ENCODE results near the gene SERAC1. TPM values are rescaled to one million over a fixed set of nuclear protein-coding genes. Genes with fewer than 3 reads are reported as not detected.

The SERAC1 gene
- total RNA-seq, 1 donor from 2014 or later: 9.5 TPM

DNA sequence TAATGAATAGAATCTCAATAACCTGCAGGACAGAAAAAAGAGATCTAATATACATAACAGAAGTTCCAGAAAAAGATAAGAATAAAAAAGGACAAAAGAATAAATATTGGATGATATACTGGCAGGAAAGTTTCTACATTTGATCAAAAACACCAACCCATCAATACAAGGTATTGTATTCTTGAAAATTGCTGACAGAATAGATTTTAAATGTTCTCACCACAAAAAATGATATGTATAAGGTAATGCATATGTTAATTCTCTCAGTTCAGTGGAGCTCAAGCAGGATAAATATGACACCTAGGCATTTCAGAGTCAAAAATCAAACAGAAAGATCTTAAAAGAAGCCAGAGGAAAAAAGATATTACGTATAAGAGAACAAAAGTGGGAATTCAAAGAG, 43.8 kb downstream of the SERAC1 start:
- DNase-seq (ENCODE audit: low read depth, low spot score): no peak

DNA sequence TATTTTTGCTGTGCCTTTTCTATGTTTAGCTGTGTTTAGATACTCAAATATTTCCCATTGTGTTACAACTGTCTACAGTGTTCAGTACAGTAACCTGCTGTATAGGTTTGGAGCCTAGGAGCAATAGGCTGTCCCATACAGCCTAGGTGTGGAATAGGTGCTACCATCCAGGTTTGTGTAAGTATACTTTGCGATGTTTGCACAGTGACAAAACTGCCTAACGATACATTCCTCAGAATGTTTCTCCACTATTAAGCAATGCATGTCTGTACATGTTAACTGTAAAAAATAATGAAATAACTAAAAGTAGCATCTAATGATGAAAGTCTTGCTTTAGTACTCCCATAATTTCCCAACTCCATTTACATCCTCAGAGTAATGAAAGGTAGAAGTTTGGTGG, 46.0 kb downstream of the SERAC1 start:
- DNase-seq (ENCODE audit: low read depth, low spot score): no peak

DNA sequence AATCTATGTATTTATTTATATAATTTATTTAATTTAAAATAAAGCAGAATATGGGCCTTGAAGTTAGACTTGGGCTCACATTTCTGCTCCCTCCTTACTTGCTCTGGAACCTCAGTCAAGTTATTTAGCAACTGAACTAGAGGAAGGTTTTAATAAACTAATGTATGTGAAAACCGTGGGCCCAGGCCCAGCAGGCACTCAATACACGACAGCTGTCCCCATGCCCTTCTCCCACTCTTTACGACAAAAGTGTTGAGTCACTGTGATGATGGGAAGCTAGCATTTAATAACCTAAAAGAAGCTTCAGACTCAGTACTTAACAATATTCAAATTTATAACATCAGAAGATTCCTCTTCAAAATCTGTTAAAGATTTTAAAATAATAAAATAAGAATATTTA, 46.7 kb downstream of the SERAC1 start:
- no peak for DNase-seq (ENCODE audit: low read depth, low spot score)

DNA sequence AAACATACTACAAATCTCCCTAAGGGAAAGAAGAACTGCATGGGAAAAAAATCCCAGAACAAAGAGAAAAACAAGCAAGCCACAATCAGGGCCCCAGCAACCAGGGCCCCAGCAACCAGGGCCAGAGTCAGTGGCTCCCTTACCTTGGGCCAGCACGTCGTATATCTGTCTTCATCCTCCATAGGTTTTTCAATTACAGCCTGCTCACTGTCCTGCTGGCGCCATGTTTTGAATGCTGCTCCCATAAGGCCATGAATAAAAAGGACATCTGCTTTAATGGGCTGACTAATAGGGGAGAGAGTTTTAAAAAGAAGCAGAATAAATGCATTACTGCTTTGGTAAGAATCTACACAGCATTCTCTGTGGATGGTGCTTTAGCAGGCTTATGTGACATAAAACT, 49.2 kb downstream of the SERAC1 start:
- DNase-seq (ENCODE audit: low read depth, low spot score): no peak

DNA sequence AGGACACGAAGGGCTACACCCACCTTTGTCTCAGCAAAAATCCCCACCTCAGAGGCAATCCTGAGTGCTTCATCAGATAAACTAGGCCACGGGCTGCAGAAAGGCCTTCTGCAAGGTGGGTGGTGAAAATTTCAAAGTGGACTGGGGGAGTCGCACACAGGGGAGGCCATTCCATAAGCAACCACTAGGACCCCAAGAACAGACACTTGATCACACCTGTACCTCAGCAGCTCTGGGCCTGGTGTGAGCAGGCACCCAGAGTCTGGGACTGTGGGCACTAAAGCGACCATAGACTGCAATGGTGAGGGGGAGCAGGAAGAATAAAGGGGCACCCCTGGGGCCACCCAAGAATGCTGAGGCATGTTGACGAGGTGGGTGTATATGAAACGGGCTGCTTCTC, 52.6 kb downstream of the SERAC1 start:
- DNase-seq (ENCODE audit: low read depth, low spot score): no peak

DNA sequence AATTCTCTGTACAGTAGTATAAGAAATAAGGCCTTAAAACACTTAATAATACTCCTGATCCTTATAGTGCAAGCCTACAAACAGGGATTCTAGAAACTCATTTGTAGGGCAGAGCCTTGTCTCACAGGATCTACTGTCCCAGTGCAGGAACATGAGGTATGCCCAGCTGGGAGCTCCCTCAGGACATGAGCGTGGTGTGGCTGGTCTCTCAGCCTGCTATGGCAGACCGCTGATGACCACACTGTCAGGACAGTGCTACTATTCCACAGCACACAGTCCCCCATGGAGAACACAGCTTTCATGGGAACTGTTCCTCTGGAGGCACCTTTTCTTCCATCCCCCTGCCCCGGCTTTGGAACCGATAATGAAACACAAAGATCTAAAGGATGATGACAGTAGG, 53.0 kb downstream of the SERAC1 start:
- DNase-seq (ENCODE audit: low read depth, low spot score): no peak

DNA sequence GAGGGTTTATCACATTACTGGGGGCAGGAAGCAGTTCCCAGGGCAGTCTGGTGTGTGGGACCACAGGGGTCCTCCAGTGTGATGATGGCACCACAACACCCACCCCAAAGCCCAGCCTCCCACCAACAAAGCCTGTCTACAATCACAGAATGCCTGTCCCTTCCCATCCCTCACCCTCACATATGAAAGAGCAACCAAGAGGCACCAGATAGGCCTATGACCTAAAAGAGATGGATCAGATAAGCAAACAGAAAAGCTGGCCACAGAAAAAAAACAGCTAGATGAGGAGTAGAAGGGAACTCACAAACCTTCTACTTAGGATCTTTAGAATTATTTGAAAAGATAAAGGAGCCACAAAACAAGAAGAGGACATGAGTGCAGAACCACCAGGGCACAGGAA, 54.3 kb downstream of the SERAC1 start:
- no peak for DNase-seq (ENCODE audit: low read depth, low spot score)

DNA sequence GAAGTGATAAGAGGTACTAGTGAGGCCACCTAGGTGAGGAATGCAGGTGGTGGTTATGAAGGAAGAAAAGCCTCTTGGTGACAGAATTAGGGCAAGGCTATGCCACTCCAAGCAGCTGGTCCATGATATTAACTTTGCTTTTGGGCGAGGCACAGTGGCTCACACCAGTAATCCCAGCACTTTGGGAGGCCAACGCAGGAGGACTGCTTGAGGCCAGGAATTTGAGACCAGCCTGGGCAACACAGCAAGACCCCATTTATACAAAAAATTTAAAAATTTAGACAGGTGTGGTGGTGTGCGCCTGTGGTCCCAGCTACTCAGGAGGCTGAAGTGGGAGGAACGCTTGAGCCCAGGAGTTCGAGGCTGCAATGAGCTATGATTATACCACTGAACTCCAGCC, 56.1 kb downstream of the SERAC1 start:
- no peak for DNase-seq (ENCODE audit: low read depth, low spot score)

DNA sequence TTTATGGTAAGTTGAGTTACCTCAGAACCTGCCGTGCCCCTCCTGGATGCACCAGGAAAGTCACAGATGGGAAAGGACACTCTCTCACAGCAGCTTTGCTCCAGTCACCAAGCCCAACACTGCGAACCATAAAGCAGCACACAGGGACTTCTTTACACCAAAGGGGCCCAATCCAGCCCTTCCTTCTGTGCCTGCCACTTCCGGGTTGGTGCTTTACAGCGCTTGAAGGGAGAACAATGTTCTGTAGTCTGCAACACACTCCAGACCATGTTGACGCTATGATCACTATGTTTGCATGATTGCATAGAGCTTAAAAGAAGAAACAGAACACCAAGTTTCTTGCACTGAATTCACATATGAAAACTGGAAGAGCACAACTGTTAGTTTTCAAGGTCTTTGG, 57.1 kb downstream of the SERAC1 start:
- no peak for DNase-seq (ENCODE audit: low read depth, low spot score)

DNA sequence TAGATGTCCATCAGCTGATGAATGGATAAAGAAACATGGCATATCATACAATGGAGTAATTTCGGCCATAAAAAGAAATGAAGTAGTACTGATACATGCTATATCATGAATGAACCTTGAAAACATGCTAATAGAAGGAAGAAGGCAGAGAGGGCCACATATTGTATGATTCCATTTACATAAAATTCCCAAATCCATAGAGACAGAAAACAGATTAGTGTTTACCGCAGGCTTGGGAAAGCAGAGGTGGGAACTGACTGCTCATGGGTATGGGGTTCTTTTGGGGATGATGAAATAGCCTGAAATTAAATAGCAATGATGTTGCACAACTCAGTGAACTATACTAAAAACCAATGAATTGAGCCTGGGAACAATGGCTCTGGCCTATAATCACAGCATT, 58.3 kb downstream of the SERAC1 start:
- no peak for DNase-seq (ENCODE audit: low read depth, low spot score)

DNA sequence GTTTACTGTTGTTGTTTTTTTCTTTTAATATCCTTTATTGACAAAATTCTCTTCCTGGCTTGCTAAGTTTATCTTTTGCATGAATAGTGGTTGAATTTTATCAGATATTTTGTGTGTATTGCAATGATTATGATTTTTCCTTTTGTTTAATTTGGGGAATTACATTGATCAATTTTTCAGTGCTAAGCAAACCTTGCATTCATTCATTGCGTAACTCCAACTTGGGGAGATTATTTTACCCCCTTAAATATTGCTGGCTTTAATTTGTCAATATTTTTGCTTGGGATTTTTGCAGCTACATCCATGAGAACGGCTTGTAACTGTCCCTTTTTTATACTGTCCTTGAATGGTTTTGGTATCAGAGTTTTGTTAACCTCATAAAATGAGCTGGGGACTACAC, 63.4 kb downstream of the SERAC1 start:
- no peak for DNase-seq (ENCODE audit: low read depth, low spot score)

DNA sequence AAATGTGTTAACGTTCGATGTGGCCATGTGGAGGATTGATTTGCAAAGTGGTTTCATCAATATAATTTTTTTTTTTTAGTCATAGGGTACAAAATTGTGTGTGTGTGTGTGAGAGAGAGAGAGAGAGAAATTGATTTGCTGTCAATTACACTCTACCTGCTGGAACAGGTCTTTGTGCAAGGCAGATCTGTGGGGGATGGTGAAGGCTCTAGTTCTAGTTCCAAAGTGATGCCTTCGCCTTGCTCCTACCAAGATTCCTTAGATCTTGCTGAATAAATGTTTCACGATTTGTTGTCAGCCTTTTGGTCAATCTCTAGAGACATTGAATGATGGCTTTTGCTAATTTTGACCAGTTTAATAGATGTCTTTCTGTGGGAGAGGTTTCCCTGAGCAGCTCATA, 64.8 kb downstream of the SERAC1 start:
- DNase-seq (ENCODE audit: low read depth, low spot score): no peak

DNA sequence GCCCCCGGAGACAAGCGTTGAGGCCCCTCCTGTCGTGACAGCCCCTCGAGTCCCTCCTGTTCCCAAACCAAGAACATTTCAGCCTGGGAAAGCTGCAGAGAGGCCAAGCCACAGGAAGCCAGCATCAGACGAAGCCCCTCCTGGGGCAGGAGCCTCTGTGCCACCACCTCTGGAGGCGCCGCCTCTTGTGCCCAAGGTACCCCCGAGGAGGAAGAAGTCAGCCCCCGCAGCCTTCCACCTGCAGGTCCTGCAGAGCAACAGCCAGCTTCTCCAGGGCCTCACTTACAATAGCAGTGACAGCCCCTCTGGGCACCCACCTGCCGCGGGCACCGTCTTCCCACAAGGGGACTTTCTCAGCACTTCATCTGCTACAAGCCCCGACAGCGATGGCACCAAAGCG, 72.4 kb downstream of the SERAC1 start:
- DNase-seq (ENCODE audit: low read depth, low spot score): no peak

DNA sequence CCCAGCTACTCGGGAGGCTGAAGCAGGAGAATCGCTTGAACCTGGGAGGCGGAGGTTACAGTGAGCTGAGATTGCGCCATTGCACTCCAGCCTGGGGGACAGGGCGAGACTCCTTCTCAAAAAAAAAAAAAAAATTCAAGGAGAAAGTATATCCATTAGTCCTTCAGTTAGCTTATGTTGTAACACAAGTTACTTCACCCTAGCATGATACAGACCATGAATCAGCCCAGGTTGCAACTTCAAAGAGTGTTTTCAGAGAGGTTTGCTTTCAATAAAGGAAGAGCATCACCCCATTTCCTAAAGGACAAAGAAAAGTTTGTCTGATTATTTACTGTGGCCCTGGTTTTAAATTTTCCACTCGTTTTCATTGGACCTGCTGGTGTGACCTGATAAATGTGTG, 73.0 kb downstream of the SERAC1 start:
- DNase-seq (ENCODE audit: low read depth, low spot score): no peak

DNA sequence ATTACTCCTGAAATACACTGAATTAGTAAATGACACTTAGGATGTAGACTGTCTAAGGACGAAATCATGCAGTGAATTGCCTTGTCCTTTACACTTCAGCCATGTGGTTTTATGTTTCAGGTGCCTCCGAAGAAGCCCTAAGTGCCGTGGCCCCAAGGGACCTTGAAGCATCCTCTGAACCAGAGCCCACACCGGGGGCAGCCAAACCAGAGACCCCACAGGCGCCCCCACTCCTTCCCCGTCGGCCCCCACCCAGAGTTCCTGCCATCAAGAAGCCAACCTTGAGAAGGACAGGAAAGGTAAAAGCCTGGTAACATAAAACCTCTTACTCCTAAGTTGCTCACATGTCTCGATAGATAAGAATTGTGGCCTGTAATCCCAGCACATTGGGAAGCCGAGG, 75.3 kb downstream of the SERAC1 start:
- no peak for DNase-seq (ENCODE audit: low read depth, low spot score)

DNA sequence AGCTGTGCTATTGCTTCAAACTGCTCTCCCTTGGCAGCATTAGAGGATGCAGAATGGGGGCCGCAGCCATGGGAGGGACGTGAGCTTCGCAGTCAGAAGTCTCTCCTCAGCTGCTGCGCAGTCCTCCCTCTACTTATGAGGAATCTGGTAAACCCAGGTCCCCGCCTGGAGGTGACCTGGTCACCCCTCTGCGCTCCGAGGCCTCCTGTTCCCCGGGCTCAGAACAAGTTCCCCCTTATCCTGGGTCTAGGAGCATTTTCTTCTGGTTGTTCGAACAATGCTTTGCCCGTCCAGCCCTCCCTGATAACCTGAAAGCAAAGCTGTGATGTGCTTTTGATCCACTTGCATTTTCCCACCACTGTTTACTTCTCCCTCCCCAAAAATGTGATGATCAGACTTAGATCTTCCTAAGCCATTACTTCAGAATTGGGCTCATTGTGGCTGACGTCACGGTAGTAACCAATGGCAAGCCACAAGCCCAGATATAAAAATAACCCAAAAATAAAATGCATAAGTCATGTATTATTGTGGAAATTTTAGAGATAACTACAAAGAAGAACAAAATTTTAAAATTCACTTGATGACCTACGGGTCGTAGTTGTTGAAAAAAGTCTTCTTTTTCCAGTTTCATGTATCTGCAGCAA, 80.7 kb downstream of the SERAC1 start:
- no peak for DNase-seq (ENCODE audit: low read depth, low spot score)

DNA sequence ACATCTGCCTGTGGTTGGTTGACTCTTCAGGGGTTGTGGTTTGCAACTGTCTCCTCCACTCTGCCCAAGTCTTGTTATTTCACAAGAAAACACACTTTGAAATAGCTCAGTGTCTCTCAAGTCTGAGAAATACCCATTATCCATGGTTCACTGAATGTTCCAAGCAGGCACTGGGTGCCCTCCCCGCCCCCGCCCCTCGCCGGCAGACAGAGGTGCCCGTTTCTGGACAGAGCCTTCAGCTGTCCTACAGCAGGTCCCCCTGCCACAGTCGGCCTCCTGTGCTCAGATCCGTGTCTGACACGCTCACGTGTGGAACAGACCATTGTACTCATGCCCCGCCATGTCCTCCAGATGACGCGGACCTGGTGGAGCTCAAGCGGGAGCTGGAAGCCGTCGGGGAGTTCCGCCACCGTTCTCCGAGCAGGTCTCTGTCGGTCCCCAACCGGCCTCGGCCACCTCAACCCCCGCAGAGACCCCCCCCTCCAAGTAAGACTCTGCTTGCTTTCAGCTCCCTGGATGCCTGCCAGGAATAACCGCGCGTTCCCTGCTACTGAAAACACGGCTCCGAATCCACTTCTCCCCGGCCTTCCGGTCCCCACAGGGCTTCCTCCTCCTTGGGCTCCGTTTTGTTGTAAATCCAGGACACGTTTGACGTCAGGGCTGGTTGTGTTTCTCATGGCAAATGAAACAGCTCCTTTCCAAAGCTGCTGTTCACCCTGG, 81.4 kb downstream of the SERAC1 start:
- no peak for DNase-seq (ENCODE audit: low read depth, low spot score)

DNA sequence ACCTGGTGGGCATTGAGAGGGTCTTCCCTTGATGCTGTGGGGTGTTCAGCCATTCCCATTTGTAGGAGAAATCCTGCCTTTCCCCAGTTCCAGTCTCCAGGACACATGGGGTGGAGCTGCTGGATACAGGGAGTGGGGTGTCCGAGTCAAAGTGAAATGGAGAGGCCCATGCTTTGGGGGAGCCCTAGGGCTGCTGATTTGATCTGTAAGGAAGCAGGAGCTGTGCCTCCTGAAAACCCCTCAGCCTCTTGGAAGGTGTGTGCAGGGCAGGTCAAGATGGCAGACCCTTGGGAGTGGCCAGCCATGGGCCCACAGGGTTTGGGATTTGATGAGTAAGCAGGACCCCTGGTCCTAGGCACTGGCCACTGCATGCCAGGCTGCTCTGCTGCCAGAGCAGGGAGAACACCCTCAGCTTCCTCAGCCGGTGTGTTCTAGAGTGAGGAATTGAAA, 82.0 kb downstream of the SERAC1 start:
- no peak for DNase-seq (ENCODE audit: low read depth, low spot score)

DNA sequence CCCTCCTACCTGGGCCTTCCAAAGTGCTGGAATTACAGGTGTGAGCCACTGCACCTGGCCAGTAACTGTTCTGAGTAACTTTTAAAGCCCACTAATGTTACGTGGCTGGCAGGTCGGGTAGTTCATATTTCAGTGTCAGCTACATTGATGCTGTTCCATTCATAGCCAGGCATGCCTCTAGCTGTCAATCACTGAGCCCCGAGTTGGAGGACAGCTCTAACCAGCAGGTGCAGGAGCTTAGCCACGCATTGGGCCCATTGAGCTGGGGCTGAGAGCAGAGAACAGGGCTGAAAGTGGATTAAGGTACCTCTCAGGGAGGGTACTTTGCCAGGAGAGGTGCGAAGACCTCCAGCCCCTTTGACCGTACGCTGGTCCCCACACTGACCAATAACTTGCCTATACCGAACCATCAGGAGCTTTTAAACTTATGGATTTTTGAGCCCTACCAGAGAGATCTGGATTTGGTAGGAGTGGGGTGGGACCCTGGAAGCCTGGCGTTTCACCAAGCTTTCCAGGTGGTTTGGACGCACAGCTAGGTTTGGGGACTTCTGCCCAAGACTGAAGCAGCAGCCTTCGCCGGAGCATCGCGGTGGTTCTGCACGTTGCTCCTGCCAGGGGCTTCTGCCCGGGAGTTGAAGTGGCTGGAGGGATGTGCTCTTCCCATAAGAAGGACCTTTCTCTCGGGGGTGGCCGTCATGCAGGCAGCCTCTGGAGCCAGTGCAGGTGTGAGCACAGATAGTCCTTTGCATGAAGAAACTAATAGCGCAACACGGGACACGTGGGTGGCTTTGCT, 82.6 kb downstream of the SERAC1 start:
- DNase-seq (ENCODE audit: low read depth, low spot score): no peak

DNA sequence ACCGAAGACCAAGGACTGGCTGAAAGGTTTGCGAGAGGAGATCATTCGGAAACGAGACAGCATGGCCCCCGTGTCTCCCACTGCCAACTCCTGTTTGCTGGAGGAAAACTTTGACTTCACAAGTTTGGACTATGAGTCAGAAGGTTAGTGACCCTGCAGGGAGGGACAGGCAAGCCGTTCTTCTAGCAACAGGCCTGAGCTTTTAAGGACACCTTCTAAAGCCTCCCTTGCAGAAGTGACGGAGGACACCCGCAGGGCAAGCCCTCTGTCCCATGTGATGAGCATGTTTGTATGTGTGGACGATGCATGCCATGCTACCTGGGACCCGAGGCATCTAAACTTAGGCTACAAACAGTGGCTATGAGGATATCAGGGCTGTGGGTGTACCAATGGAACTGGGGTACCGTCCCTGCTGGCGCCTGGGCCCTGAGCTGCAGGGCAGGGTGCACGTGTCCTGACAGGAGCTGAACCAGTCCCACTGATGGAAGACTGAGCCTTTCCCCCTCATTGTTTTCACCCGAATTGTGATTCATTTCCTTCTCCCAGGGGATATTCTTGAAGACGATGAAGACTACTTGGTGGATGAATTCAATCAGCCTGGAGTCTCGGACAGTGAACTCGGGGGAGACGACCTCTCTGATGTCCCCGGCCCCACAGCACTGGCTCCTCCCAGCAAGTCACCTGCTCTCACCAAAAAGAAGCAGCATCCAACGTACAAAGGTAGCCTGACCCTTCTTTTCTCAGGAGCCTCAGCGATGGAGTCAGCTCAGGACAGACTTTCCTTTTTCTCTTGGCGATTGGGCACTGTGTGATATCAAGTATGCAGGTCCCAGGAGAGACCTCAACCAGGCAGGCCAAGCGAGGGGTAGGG, 84.4 kb downstream of the SERAC1 start:
- no peak for DNase-seq (ENCODE audit: low read depth, low spot score)

DNA sequence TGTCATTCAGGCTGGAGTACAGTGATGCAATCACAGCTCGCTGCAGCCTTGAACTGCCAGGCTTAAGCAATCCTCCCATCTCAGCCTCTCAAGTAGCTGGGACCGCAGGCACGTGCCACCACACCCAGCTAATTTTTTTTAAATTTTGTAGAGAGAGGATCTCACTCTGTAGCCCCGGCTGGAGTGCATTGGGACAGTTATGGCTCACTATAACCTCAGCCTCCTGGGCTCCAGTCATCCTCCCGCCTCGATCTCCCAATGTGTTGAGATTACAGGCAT, 86.5 kb downstream of the SERAC1 start:
- DNase-seq (ENCODE audit: low read depth, low spot score): no peak

All from pulmonary artery endothelial cell (primary cell).